ENCODE measurements around the gene POGLUT3. TPM values are rescaled to one million over a fixed set of nuclear protein-coding genes. Genes with fewer than 3 reads are reported as not detected.

Gene POGLUT3
- total and polyA plus RNA-seq, 2 of the 4 experiments (the other 2 are of a cell fraction): 31.7 to 34.8 TPM

- DNase-seq (no peak), ATAC-seq (ENCODE audit: low read depth) (no peak)
- Histone ChIP-seq H3K4ac (ENCODE audit: low read depth, low read length) (no peak overlapping the region), H2BK15ac (ENCODE audit: low read depth, low read length) (no peak overlapping the region), H3K4me3 (ENCODE audit: insufficient read depth, low read depth, low read length) (no peak overlapping the region), H3K4me1 (ENCODE audit: control insufficient read depth, insufficient read depth, low read length) (no peaks in the 10 kb centered on the region; the same call in 1 of the 2 replicates), H2BK5ac (ENCODE audit: low read depth, low read length, poor library complexity, severe bottlenecking) (no peak overlapping the region), H3K9me1 (ENCODE audit: insufficient read depth, low read length) (no peaks in the 10 kb centered on the region; the same call in 1 of the 2 replicates), H2BK20ac (ENCODE audit: low read depth, low read length) (no peak overlapping the region), H2AK9ac (replicated peaks; ENCODE audit: low read depth, low read length, poor library complexity) (no peak overlapping the region), H4K5ac (ENCODE audit: low read depth, low read length) (no peak overlapping the region), H3K18ac (ENCODE audit: low read depth, low read length) (no peak overlapping the region), H4K20me1 (ENCODE audit: insufficient read depth, low read length) (no peaks in the 10 kb centered on the region), H3K4me2 (ENCODE audit: low read depth, low read length) (no peak overlapping the region), H3K9me3 (ENCODE audit: control insufficient read depth, insufficient read depth, low read length) (no peaks in the 10 kb centered on the region), H3K79me1 (ENCODE audit: low read depth in 1 of 2, low read length in 2 of 2) (peaks cover 9 to 11% of the 10 kb centered on the region in 2 experiments; a peak in 3 of 4 replicates), H3K56ac (ENCODE audit: extremely low read depth, insufficient read depth, low read length) (no peak overlapping the region), H3K36me3 (ENCODE audit: control insufficient read depth, insufficient read depth, low read length) (peaks cover 28% of the 10 kb centered on the region), H3K9ac (ENCODE audit: low read depth, low read length) (no peak overlapping the region), H3K14ac (replicated peaks; ENCODE audit: low read depth, low read length) (no peak overlapping the region), H2AK5ac (ENCODE audit: low read depth, low read length) (no peak overlapping the region), H2BK120ac (ENCODE audit: low read depth, low read length) (no peak overlapping the region), H4K91ac (ENCODE audit: insufficient read depth, low read depth, low read length) (no peak overlapping the region), H3K23ac (ENCODE audit: low read depth, low read length) (no peak overlapping the region), H4K8ac (ENCODE audit: low read depth in 2 of 2, low read length in 2 of 2) (no peak overlapping the region), H3K27ac (ENCODE audit: insufficient read depth, low read length) (no peak overlapping the region), H2AFZ (replicated peaks; ENCODE audit: low read length, poor library complexity) (no peak overlapping the region), H3K27me3 (ENCODE audit: control insufficient read depth, insufficient read depth, low read length) (no peaks in the 10 kb centered on the region)
- ChIA-PET POLR2A (ENCODE audit: unreplicated experiment) (no interaction called here), CTCF (interaction anchor here (0.6 kb wide), 2 partner anchors 88 to 368 kb away, joined by 3 to 4 read pairs; no protein-coding TSS in a partner anchor)
- TF ChIP-seq CTCF (conservative IDR thresholded peaks at IDR 0.05; ENCODE audit: low read depth, low read length) (no peak), MXI1 (IDR thresholded peaks at IDR 0.05; ENCODE audit: borderline replicate concordance, low read depth, low read length) (no peak), NFE2L2 (IDR thresholded peaks at IDR 0.05; ENCODE audit: low read depth, low read length) (no peak), FOS (IDR thresholded peaks at IDR 0.05; ENCODE audit: low read depth, low read length) (no peak), CHD1 (IDR thresholded peaks at IDR 0.05; ENCODE audit: low read depth, low read length) (no peak), CEBPB (IDR thresholded peaks at IDR 0.05; ENCODE audit: low read depth, low read length) (no peak), MAFK (IDR thresholded peaks at IDR 0.05; ENCODE audit: low read depth, low read length) (no peak), SMC3 (IDR thresholded peaks at IDR 0.05; ENCODE audit: low read depth, low read length) (no peak), BHLHE40 (IDR thresholded peaks at IDR 0.05; ENCODE audit: low read depth, low read length) (no peak), MAZ (IDR thresholded peaks at IDR 0.05; ENCODE audit: borderline replicate concordance, low read depth, low read length) (no peak), RFX5 (IDR thresholded peaks at IDR 0.05; ENCODE audit: low read depth, low read length) (no peak)
- in situ Hi-C loops (cut with MboI; ENCODE audit: low sequenced_read_pairs): no loop called here
- dilution Hi-C loops (cut with HindIII; ENCODE audit: low sequenced_read_pairs, unreplicated experiment): no loop called here
- no TSS peak for BruUV-seq (replicated peaks)
- intact Hi-C loops (cut with micrococcal nuclease): no loop called here
- WGBS, 2 experiments (ENCODE audit: extremely low coverage in 2 of 2, insufficient read length in 1 of 2): no CpG with 5 or more reads among the region's 3 CpGs
These were observed 11.9 kb downstream of the POGLUT3 start for GRCh38 chr11:108486331-108486730.

All from IMR-90 (cell line).